DOHH2 (cell line): ENCODE results near the gene PTPDC1.

Experiments used
- H3F3A ChIP-seq: fragments of 200-600 bp; sonication (generic), shearing (Covaris generic); 2 replicates; pipeline ENCODE4 v1.6.0; 2016; ENCODE audit warnings: antibody characterized with exemption, mild to moderate bottlenecking; ENCODE audit not compliant: control insufficient read depth, insufficient read depth
- H3K27ac ChIP-seq: fragments of 200-600 bp; sonication (generic); 2 replicates; pipeline ENCODE4 v1.5.1; 2014; ENCODE audit warnings: low read depth, mild to moderate bottlenecking, low read length, moderate library complexity
- H3K27me3 ChIP-seq: fragments of 200-600 bp; sonication (generic); 2 replicates; pipeline ENCODE4 v1.6.1; 2014; ENCODE audit warnings: mild to moderate bottlenecking, low read length, mixed read lengths; ENCODE audit not compliant: control insufficient read depth
- H3K36me3 ChIP-seq: fragments of 200-600 bp; sonication (generic); 2 replicates; pipeline ENCODE4 v1.6.1; 2014; ENCODE audit warnings: mild to moderate bottlenecking, low read length, moderate library complexity, mixed read lengths; ENCODE audit not compliant: control insufficient read depth
- H3K4me1 ChIP-seq: fragments of 200-600 bp; sonication (generic); 2 replicates; pipeline ENCODE4 v1.6.1; 2014; ENCODE audit warnings: mild to moderate bottlenecking, low read length, mixed read lengths; ENCODE audit not compliant: control insufficient read depth
- H3K4me2 ChIP-seq: fragments of 200-600 bp; sonication (generic); 2 replicates; pipeline ENCODE4 v1.6.0; 2014; ENCODE audit warnings: mild to moderate bottlenecking, low read length, moderate library complexity
- H3K4me3 ChIP-seq: fragments of 200-600 bp; sonication (generic); 2 replicates; pipeline ENCODE4 v1.5.1; 2014; ENCODE audit warnings: mild to moderate bottlenecking, low read length, mixed read lengths
- H3K79me2 ChIP-seq: fragments of 200-600 bp; sonication (generic); 2 replicates; pipeline ENCODE4 v1.6.1; 2014; ENCODE audit warnings: mild to moderate bottlenecking, low read length, mixed read lengths; ENCODE audit not compliant: control insufficient read depth
- H3K9me2 ChIP-seq: fragments of 200-600 bp; sonication (generic); replicated peaks from 2 replicates; pipeline ENCODE4 v1.6.1; 2014; ENCODE audit warnings: mild to moderate bottlenecking, low read length, mixed read lengths; ENCODE audit not compliant: control insufficient read depth
- H3K9me3 ChIP-seq: fragments of 200-600 bp; sonication (generic); 2 replicates; pipeline ENCODE4 v1.6.1; 2014; ENCODE audit warnings: antibody characterized with exemption, low read length, mixed read lengths; ENCODE audit not compliant: control insufficient read depth, insufficient read depth
- H4K20me1 ChIP-seq: fragments of 200-600 bp; sonication (generic); 2 replicates; pipeline ENCODE4 v1.6.0; 2014; ENCODE audit warnings: low read depth, mild to moderate bottlenecking, antibody characterized with exemption, low read length, moderate library complexity; ENCODE audit not compliant: control insufficient read depth, insufficient read depth
- CTCF ChIP-seq: fragments of 200-600 bp; sonication (generic); IDR thresholded peaks from one replicate; pipeline ENCODE4 v1.5.1; 2014; ENCODE audit warnings: antibody characterized with exemption, mild to moderate bottlenecking, low read depth, low read length; ENCODE audit not compliant: poor library complexity, severe bottlenecking
- EZH2phosphoT487 ChIP-seq: fragments of 200-600 bp; sonication (generic); IDR thresholded peaks from 2 replicates; pipeline ENCODE4 v1.6.1; 2017; ENCODE audit warnings: borderline replicate concordance, mild to moderate bottlenecking, antibody characterized with exemption, low read length, moderate library complexity, mixed read lengths

PTPDC1 gene

DNA sequence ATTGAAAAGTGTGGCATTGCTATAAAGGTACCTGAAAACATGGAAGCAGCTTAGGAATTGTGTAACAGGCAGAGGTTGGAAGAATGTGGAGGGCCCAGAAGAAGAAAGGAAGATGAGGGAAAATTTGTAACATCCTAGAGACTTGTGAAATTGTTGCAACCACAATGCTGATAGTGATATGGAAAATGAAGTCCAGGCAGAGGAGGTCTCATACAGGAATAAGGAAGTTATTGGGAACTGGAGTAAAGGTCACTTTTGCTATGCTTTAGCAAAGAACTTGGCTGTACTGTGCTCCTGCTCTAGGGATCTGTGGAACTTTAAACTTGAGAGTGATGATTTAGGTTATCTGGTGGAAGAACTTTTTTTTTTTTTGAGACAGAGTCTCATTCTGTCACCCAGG is 43.5 kb downstream of the PTPDC1 start:
- peaks cover 17% of the 10 kb centered on the region; the same call in 1 of the 2 replicates for H3K9me3 ChIP-seq
- H3K4me1 ChIP-seq: no peaks in the 10 kb centered on the region

GRCh38 chr9:94128580-94128979 is 44.3 kb downstream of the PTPDC1 start:
- H3K9me2 ChIP-seq: no peaks in the 10 kb centered on the region
- no peak overlapping the region for H3K27ac ChIP-seq
- no peak overlapping the region for H3K4me3 ChIP-seq
- H3K9me3 ChIP-seq: peaks cover 17% of the 10 kb centered on the region; the same call in 1 of the 2 replicates
- no peaks in the 10 kb centered on the region for H3K4me1 ChIP-seq
- TF ChIP-seq EZH2phosphoT487 (no peak), CTCF (no peak)
- no peaks in the 10 kb centered on the region for H3K79me2 ChIP-seq
- H4K20me1 ChIP-seq: no peaks in the 10 kb centered on the region
- H3F3A ChIP-seq: no peaks in the 10 kb centered on the region
- no peaks in the 10 kb centered on the region for H3K36me3 ChIP-seq
- peaks cover under 1% of the 10 kb centered on the region for H3K27me3 ChIP-seq
- H3K4me2 ChIP-seq: no peak overlapping the region

More for the DNA sequence above, 43.5 kb downstream of the PTPDC1 start:
- Histone ChIP-seq H3K36me3 (no peaks in the 10 kb centered on the region), H3K27ac (no peak overlapping the region), H4K20me1 (no peaks in the 10 kb centered on the region), H3K9me2 (no peaks in the 10 kb centered on the region), H3K4me2 (no peak overlapping the region), H3K4me3 (no peak overlapping the region), H3K27me3 (no peaks in the 10 kb centered on the region), H3K79me2 (no peaks in the 10 kb centered on the region), H3F3A (no peaks in the 10 kb centered on the region)
- TF ChIP-seq CTCF: no peak
- no peak for TF ChIP-seq EZH2phosphoT487

DNA sequence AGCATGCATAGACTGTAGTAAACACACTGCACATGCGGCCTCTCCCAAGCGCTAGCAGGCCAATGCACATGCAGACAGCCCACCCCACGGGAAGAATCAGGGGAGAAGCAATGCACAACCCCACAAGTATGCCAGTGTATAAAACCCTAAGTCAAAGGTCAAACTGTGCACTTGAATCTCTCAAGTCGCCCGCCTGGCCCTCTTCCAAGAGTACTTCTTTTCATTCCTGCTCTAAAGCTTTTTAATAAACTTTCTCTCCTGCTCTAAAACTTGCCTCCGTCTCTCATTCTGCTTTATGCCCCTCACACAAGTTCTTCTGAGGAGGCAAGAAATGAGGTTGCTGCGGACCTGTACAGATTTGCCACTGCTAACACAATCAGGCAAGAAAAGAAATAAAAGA is 50.4 kb downstream of the PTPDC1 start:
- no peak for TF ChIP-seq EZH2phosphoT487
- TF ChIP-seq CTCF: no peak
- no peak overlapping the region for H3K27ac ChIP-seq
- H3K36me3 ChIP-seq: no peaks in the 10 kb centered on the region
- peaks cover 4% of the 10 kb centered on the region; the same call in 1 of the 2 replicates for H3K9me3 ChIP-seq
- no peak overlapping the region for H3K4me2 ChIP-seq
- H3K79me2 ChIP-seq: no peaks in the 10 kb centered on the region
- H3K4me3 ChIP-seq: no peak overlapping the region
- peaks cover 4% of the 10 kb centered on the region for H3K27me3 ChIP-seq
- H3K4me1 ChIP-seq: peaks cover 3% of the 10 kb centered on the region; the same call in 1 of the 2 replicates
- no peaks in the 10 kb centered on the region for H3K9me2 ChIP-seq
- no peaks in the 10 kb centered on the region for H3F3A ChIP-seq
- no peaks in the 10 kb centered on the region for H4K20me1 ChIP-seq

DNA sequence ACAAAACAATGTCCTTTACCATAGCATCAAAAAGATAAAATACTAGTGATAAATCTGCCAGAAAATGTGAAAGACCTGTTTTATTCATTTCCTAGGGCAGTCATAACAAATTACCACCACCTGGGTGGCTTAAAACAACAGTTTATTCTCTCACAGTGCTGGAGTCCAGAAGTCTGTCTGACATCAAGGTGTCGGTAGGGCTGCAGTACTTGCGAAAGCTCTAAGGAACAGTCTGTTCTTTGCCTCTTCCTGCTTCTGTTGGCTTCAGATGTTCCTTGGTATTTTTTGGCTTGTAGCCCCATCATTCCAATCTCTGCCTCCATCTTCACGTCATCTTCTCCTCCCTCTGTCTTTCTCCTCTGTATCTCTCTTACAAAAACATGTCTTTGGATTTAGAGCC is 51.0 kb downstream of the PTPDC1 start:
- Histone ChIP-seq H3F3A (no peaks in the 10 kb centered on the region), H3K4me2 (no peak overlapping the region), H3K27me3 (peaks cover 4% of the 10 kb centered on the region), H3K4me1 (peaks cover 3% of the 10 kb centered on the region; the same call in 1 of the 2 replicates), H4K20me1 (no peaks in the 10 kb centered on the region), H3K9me3 (0 out of 2 replicates have a peak, but pooled peaks cover 2% of the 10 kb centered on the region), H3K27ac (no peak overlapping the region), H3K9me2 (no peaks in the 10 kb centered on the region), H3K36me3 (no peaks in the 10 kb centered on the region), H3K4me3 (no peak overlapping the region), H3K79me2 (no peaks in the 10 kb centered on the region)
- no peak for TF ChIP-seq EZH2phosphoT487
- no peak for TF ChIP-seq CTCF
